Psoas muscle (tissue), 8 donors: ENCODE measurements around the gene MPRIP. TPM values are rescaled to one million over a fixed set of nuclear protein-coding genes. Genes with fewer than 3 reads are reported as not detected.

Experiments
- ATAC-seq, 4 donors: fragments of 200-7000 bp; cut with Tn5 transposase; one replicate each; pipeline ENCODE4 v1.9.1; 2020; ENCODE audit warnings: moderate library complexity in 3 of 4, mild to moderate bottlenecking in 2 of 4
- DNase-seq, 2 donors: peaks; one replicate each; pipeline ENCODE4 v3.0.0-alpha.2; 2020
- H3K27ac ChIP-seq: fragments of 200-600 bp; one replicate; pipeline ENCODE4 v1.8.0; 2022
- H3K27me3 ChIP-seq, 3 donors: fragments of 200-600 bp in 1 of 3; one replicate each; pipeline versions ENCODE4 v1.6.1 to v1.8.0; 2013 to 2022; ENCODE audit warnings: low read length in 2 of 3, mild to moderate bottlenecking in 2 of 3, moderate library complexity in 1 of 3; ENCODE audit not compliant: insufficient read depth in 3 of 3
- H3K36me3 ChIP-seq, 2 donors: fragments of 200-600 bp in 1 of 2; one replicate each; pipeline versions ENCODE4 v1.6.1 to v1.8.0; 2013 to 2022; ENCODE audit warnings: low read depth in 1 of 2, mild to moderate bottlenecking in 1 of 2, moderate library complexity in 1 of 2; ENCODE audit not compliant: insufficient read depth in 1 of 2
- H3K4me1 ChIP-seq: fragments of 200-600 bp; one replicate; pipeline ENCODE4 v1.8.0; 2022
- H3K4me3 ChIP-seq: fragments of 200-600 bp; one replicate; pipeline ENCODE4 v1.8.0; 2022; ENCODE audit warnings: mild to moderate bottlenecking
- H3K9me3 ChIP-seq: fragments of 200-600 bp; one replicate; pipeline ENCODE4 v1.8.0; 2022
- WGBS, 3 donors: extraction: QIAGEN DNeasy Blood & Tissue Kit; methylation state at CpG; one replicate each; pipeline versions ENCODE4 v1.1.6 to v1.1.7; 2013; 5-methylcytosine and 5-hydroxymethylcytosine counted together
- intact Hi-C, 2 donors: fragments of 100-400 bp; cut with DNase I; formaldehyde crosslinking; loops; one replicate each; pipeline versions ENCODE4 v1.11.0 to v1.14.2; 2022
- polyA plus RNA-seq, 3 donors: library from polyadenylated mRNA; stranded (reverse); fragments of 200-250 nt; gene quantifications; one replicate each; pipeline ENCODE4 v1.2.3, GENCODE V29; 2013
- total RNA-seq, 4 donors: library from RNA; stranded (reverse); fragmentation: NEBNext Ultra II Directional in 2 of 4; extraction: Animal tissue kit (Norgen Biotek cat#: 25700) in 2 of 4; gene quantifications; one replicate each; pipeline versions ENCODE4 v1.2.1 to v1.2.4, GENCODE V29; 2021 to 2023
- TF ChIP-seq, protein P1 (sequence below): fragments of 200-600 bp; IDR thresholded peaks from one replicate; pipeline ENCODE4 v1.8.0; 2022; ENCODE audit warnings: antibody characterized with exemption
- donor health status: healthy with polysubstance abuse.
- donor health status: DM: no; HTN: no; CAD: no; lungs with moderate emphysema.
- donor health status: Bipolar disorder and iron deficiency.
- donor health status: healthy.
- donor health status: DM: yes; HTN: yes; CAD: no.
- donor health status: DM: no; HTN: no; CAD: no.
- donor health status: DM: no; HTN: no; CAD: no.
- donor health status: DM: yes; HTN: yes; CAD: no.

The MPRIP gene
- total and polyA plus RNA-seq, 7 donors: 142 to 322 (median 244) TPM

DNA sequence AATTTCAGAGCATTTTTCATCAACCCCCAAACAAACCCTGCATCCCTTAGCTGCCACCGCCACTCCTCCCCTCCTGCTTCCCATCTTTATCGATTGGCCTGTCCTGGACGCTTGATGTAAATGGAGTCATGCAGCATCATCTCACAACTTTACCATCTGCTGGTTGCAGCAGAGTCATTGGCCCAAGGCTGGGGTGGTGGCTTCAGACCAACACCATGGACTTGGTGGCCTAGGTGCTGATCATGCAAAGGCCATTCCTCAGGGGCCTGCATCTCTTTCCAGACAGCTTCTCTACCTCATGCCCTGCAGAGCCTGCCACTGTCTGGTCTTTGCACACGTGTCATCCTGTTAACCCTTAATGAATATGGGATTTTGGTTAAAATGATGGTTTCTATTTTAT is 73.4 kb downstream of the MPRIP start:
- no peak for ATAC-seq
- Histone ChIP-seq H3K4me3 (no peak overlapping the region), H3K36me3 (no peaks in the 10 kb centered on the region), H3K4me1 (peaks cover 96% of the 10 kb centered on the region), H3K27ac (peak overlapping the region; percentile 53), H3K9me3 (no peaks in the 10 kb centered on the region), H3K27me3 (no peaks in the 10 kb centered on the region)
- TF ChIP-seq, protein P1, sequence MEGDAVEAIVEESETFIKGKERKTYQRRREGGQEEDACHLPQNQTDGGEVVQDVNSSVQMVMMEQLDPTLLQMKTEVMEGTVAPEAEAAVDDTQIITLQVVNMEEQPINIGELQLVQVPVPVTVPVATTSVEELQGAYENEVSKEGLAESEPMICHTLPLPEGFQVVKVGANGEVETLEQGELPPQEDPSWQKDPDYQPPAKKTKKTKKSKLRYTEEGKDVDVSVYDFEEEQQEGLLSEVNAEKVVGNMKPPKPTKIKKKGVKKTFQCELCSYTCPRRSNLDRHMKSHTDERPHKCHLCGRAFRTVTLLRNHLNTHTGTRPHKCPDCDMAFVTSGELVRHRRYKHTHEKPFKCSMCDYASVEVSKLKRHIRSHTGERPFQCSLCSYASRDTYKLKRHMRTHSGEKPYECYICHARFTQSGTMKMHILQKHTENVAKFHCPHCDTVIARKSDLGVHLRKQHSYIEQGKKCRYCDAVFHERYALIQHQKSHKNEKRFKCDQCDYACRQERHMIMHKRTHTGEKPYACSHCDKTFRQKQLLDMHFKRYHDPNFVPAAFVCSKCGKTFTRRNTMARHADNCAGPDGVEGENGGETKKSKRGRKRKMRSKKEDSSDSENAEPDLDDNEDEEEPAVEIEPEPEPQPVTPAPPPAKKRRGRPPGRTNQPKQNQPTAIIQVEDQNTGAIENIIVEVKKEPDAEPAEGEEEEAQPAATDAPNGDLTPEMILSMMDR: no peak
- 68 to 82% (median 71%) methylated on average over 4 of the region's 4 CpGs for WGBS, 3 donors
- DNase-seq: peak in 1 of 2 donors; percentile 10
- intact Hi-C loops: no loop called here

DNA sequence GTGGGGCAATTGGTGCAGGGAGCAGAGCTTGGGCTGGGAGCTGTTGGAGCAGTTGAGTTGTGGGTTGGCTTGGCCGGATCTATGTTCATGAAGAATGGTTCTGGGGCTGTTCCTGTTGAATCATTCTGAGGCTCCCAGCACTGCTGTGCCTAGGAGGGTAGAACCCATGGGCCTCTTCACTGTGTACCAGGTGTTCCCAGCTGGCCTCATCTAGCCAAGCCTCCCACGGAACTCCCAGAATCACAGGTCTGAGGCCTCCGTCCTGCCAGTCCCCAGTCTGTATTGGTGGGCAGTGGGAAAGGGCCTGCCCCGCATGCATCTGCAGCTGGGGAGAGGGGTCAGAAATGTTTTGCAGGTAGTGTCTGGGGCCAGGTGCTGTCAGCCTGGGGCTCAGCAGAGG is 74.1 kb downstream of the MPRIP start:
- Histone ChIP-seq H3K27me3 (no peaks in the 10 kb centered on the region), H3K4me3 (no peak overlapping the region), H3K9me3 (no peaks in the 10 kb centered on the region), H3K36me3 (no peaks in the 10 kb centered on the region), H3K27ac (no peak overlapping the region), H3K4me1 (peaks cover 96% of the 10 kb centered on the region)
- DNase-seq (peak in 1 of 2 donors; percentile 24), ATAC-seq (no peak)
- intact Hi-C loops: no loop called here
- WGBS, 3 donors: 84 to 93% (median 90%) methylated on average over 4 of the region's 4 CpGs
- TF ChIP-seq, protein P1: no peak

DNA sequence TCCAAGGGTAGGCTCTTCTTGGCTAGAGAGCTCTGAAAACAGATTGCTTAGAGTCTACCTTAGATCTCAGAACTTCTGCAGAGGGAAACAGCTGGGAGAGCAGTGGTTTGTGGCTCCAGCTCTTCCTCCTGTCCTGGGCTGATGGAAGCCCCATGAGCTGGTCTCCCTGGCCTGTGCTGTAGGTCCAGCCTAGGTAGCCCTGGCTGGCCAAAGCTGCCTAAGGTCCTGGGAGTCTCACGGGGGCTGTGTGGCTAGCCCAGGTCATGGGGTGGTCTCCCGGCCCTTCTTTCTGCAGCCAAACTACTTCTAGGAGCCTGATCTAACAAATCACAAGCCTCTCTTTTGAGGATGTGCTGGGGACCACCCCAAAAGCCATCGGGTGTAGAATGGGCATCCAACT is 75.7 kb downstream of the MPRIP start:
- Histone ChIP-seq H3K27me3 (no peaks in the 10 kb centered on the region), H3K9me3 (no peaks in the 10 kb centered on the region), H3K36me3 (no peaks in the 10 kb centered on the region), H3K4me3 (no peak overlapping the region), H3K4me1 (peaks cover 90% of the 10 kb centered on the region), H3K27ac (peak overlapping the region; percentile 58)
- ATAC-seq: no peak
- TF ChIP-seq, protein P1: no peak
- WGBS, 3 donors: 86 to 93% (median 91%) methylated on average over 3 of the region's 3 CpGs
- intact Hi-C loops: no loop called here
- DNase-seq: peak in 1 of 2 donors; percentile 10

DNA sequence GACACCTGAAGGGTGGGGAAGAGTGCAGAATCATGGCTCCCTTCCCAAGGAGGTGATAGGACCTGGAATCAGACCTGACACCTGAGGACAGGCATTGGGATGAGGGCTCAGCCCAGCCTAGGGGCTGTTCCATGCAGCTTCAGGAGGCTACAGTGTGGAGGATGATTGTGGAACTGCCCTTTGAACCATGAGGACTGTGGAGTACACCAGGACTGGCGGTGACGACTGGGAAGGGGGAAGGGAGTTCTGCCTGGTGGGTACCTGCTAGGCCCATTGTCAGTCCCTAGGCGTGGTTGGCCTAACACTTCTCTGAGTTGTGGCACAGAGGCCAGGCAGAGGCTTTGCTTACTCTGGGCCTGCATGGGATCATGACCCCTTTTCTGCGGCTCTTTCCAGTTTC is 76.1 kb downstream of the MPRIP start:
- Histone ChIP-seq H3K27ac (peak overlapping the region; percentile 58), H3K36me3 (no peaks in the 10 kb centered on the region), H3K27me3 (no peaks in the 10 kb centered on the region), H3K4me3 (no peak overlapping the region), H3K4me1 (peaks cover 86% of the 10 kb centered on the region), H3K9me3 (no peaks in the 10 kb centered on the region)
- ATAC-seq (no peak), DNase-seq (peak in 1 of 2 donors; percentile 17)
- intact Hi-C loops: no loop called here
- TF ChIP-seq, protein P1: no peak
- 81 to 91% (median 90%) methylated on average over 4 of the region's 4 CpGs for WGBS, 3 donors

DNA sequence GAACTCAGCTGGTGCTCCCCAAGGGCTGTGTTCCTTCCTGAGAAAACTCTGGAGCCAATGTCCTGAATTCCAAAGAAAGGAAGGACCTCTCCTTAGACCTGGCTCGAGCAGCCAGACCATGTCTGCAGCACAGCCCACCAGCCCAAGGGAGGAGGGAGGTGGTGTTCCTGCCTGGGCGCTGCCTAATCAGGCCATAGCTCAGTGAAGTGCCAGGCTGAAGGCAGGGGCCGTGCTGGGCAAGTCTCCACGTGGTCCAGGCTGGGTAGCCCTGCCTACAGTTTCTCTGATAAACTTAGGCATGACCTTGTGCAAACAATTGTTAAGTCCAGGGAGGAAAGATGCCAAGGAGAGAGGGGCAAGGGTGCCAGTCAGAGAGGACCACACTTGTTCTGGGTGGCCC is 76.8 kb downstream of the MPRIP start:
- DNase-seq (peak in 1 of 2 donors; percentile 52), ATAC-seq (peak in 2 of 4 donors; percentile 15 to 20)
- Histone ChIP-seq H3K27me3 (no peaks in the 10 kb centered on the region), H3K9me3 (no peaks in the 10 kb centered on the region), H3K27ac (peak overlapping the region; percentile 58), H3K4me1 (peaks cover 85% of the 10 kb centered on the region), H3K36me3 (no peaks in the 10 kb centered on the region), H3K4me3 (no peak overlapping the region)
- intact Hi-C loops: no loop called here
- TF ChIP-seq, protein P1: no peak
- WGBS, 3 donors: 32 to 43% (median 32%) methylated on average over 4 of the region's 4 CpGs
